HepG2 (cell line): ENCODE data around the gene ORC3. TPM values are rescaled to one million over a fixed set of nuclear protein-coding genes. Genes with fewer than 3 reads are reported as not detected.

Experiments
- ATAC-seq: fragments of 200-7000 bp; cut with Tn5 transposase; 3 replicates; pipeline ENCODE4 v1.9.1; 2020; ENCODE audit warnings: mild to moderate bottlenecking, moderate library complexity
- BruUV-seq: library from RNA; stranded (reverse); fragments of 400-500 nt; replicated peaks from 2 replicates; lab custom pipeline; 2021; lab: Mats Ljungman, UMichigan
- CTCF ChIA-PET: fragments of 300-600 bp; formaldehyde crosslinking; extraction: SDS; loops from one replicate; lab custom pipeline; 2021; ENCODE audit warnings: low total read pairs, inconsistent platforms, low intra/inter-chr PET ratio; lab: Yijun Ruan, JAX
- POLR2A ChIA-PET: fragments of 350-600 bp; sonication (Branson Sonifier 250); formaldehyde crosslinking; loops from one replicate; lab custom pipeline; 2020; ENCODE audit warnings: antibody characterized with exemption, inconsistent platforms; lab: Yijun Ruan, JAX
- DNase-seq: peaks from one replicate; pipeline ENCODE4 v3.0.0-alpha.2; 2015; ENCODE audit warnings: low spot score
- FAIRE-seq: peaks from 3 replicates; lab custom pipeline; 2011; peaks lifted over from hg19 to GRCh38; lab: Jason Lieb, UNC
- H2AFZ ChIP-seq: one replicate; pipeline ENCODE4 v1.6.1; 2011; ENCODE audit warnings: low read length, inconsistent platforms
- H3K27ac ChIP-seq: fragments of 300-600 bp; 3 replicates; pipeline ENCODE4 v1.8.0; 2011; ENCODE audit warnings: mixed run types, mild to moderate bottlenecking, mixed read lengths, low read length, inconsistent platforms; ENCODE audit not compliant: insufficient read depth; ENCODE audit errors: extremely low read length
- H3K27me3 ChIP-seq, 2 experiments: fragments of 200-600 bp in 1 of 2; 2 replicates in 1 of 2; 3 replicates in 1 of 2; pipeline versions ENCODE4 v1.6.0 to v1.8.0; 2011; ENCODE audit warnings: low read length in 2 of 2, mild to moderate bottlenecking in 2 of 2, moderate library complexity in 2 of 2, inconsistent platforms in 1 of 2; ENCODE audit not compliant: insufficient read depth in 2 of 2, control insufficient read depth in 1 of 2
- H3K36me3 ChIP-seq, 2 experiments: fragments of 200-600 bp in 1 of 2; replicated peaks in 1 of 2; 2 replicates in 1 of 2; 3 replicates in 1 of 2; pipeline versions ENCODE4 v1.5.1 to v1.8.0; 2011; ENCODE audit warnings: low read length in 2 of 2, inconsistent platforms in 1 of 2; ENCODE audit not compliant: insufficient read depth in 2 of 2, control insufficient read depth in 1 of 2
- H3K4me1 ChIP-seq: 2 replicates; pipeline ENCODE4 v1.5.1; 2012; ENCODE audit warnings: low read length, inconsistent platforms; ENCODE audit not compliant: insufficient read depth
- H3K4me2 ChIP-seq: 2 replicates; pipeline ENCODE4 v1.6.0; 2011; ENCODE audit warnings: low read depth, low read length, inconsistent platforms
- H3K4me3 ChIP-seq, 3 experiments: fragments of 200-600 bp in 1 of 3; sonication (generic), shearing (Covaris generic) in 1 of 3; replicated peaks in 1 of 3; 2 replicates each; pipeline ENCODE4 v1.5.1; 2011 to 2016; ENCODE audit warnings: low read length in 3 of 3, inconsistent platforms in 2 of 3, low read depth in 2 of 3, mild to moderate bottlenecking in 2 of 3, control low read depth in 1 of 3, mixed read lengths in 1 of 3; ENCODE audit not compliant: insufficient read depth in 1 of 3
- H3K79me2 ChIP-seq: one replicate; pipeline ENCODE4 v1.6.1; 2011; ENCODE audit warnings: low read length, inconsistent platforms; ENCODE audit not compliant: insufficient read depth
- H3K9ac ChIP-seq: 2 replicates; pipeline ENCODE4 v1.6.0; 2011; ENCODE audit warnings: mild to moderate bottlenecking, low read depth, low read length, inconsistent platforms; ENCODE audit not compliant: insufficient read depth
- H3K9me3 ChIP-seq: 2 replicates; pipeline ENCODE4 v1.5.1; 2012; ENCODE audit warnings: mild to moderate bottlenecking, low read length
- H4K20me1 ChIP-seq: 2 replicates; pipeline ENCODE4 v1.6.0; 2011; ENCODE audit warnings: inconsistent platforms, mild to moderate bottlenecking, low read length, moderate library complexity; ENCODE audit not compliant: insufficient read depth
- KDM4B ChIP-seq: sonication (generic); formaldehyde crosslinking; IDR thresholded peaks from 2 replicates; pipeline ENCODE4 v1.4.0; 2020; ENCODE audit warnings: missing genetic modification reagents
- PHB2 ChIP-seq: fragments of 450-650 bp; IDR thresholded peaks from 2 replicates; pipeline ENCODE4 v1.6.1; 2018; ENCODE audit not compliant: partially characterized antibody
- TMF1 ChIP-seq: sonication (generic); formaldehyde crosslinking; IDR thresholded peaks from 2 replicates; pipeline ENCODE4 v1.8.1; 2022; ENCODE audit warnings: low read depth, missing genetic modification reagents
- ZNF24 ChIP-seq: fragments of 450-650 bp; IDR thresholded peaks from 2 replicates; pipeline ENCODE4 v1.6.1; 2017; ENCODE audit warnings: antibody characterized with exemption, mild to moderate bottlenecking
- ZNF460 ChIP-seq: sonication (generic); formaldehyde crosslinking; IDR thresholded peaks from 2 replicates; pipeline ENCODE4 v1.5.1; 2020; ENCODE audit warnings: missing genetic modification reagents, mild to moderate bottlenecking, borderline replicate concordance
- ZNF572 ChIP-seq: sonication (generic); formaldehyde crosslinking; IDR thresholded peaks from 2 replicates; pipeline ENCODE4 v1.5.1; 2020; ENCODE audit warnings: mild to moderate bottlenecking, missing genetic modification reagents
- ZNF737 ChIP-seq: sonication (generic); formaldehyde crosslinking; IDR thresholded peaks from 2 replicates; pipeline ENCODE4 v1.5.0; 2020; ENCODE audit warnings: missing genetic modification reagents, mild to moderate bottlenecking, borderline replicate concordance
- ZNF75D ChIP-seq: sonication (generic); formaldehyde crosslinking; IDR thresholded peaks from 2 replicates; pipeline ENCODE4 v1.8.1; 2023; ENCODE audit warnings: missing genetic modification reagents, mild to moderate bottlenecking, borderline replicate concordance
- ZNF768 ChIP-seq: sonication (generic); formaldehyde crosslinking; IDR thresholded peaks from 2 replicates; pipeline ENCODE4 v1.4.0; 2020; ENCODE audit warnings: missing genetic modification reagents
- WGBS: methylation state at CpG from one replicate; pipeline ENCODE4 v1.1.6; 2017; ENCODE audit warnings: low lambda C conversion rate; 5-methylcytosine and 5-hydroxymethylcytosine counted together
- in situ Hi-C: cut with HindIII; loops from 2 replicates; pipeline ENCODE4 v1.10.0; 2017; ENCODE audit warnings: low pct_unique_long_range_greater_than_20kb; ENCODE audit not compliant: extremely low pct_ligation_motif_present
- intact Hi-C: fragments of 100-400 bp; cut with micrococcal nuclease; formaldehyde crosslinking; loops from one replicate; pipeline ENCODE4 v1.10.0; 2022; ENCODE audit not compliant: unreplicated experiment
- polyA plus RNA-seq, 8 experiments: library from polyadenylated mRNA; depleted of rRNA in 3 of 8; stranded (reverse) in 7 of 8; unstranded in 1 of 8; fragments of >200 nt; fragmentation: Illumina TruSeq in 4 of 8; extraction: Trizol in 4 of 8; gene quantifications; 2 replicates each; pipeline versions ENCODE4 v1.2.1 to v1.2.3, GENCODE V29; 2011 to 2016; ENCODE audit warnings: low read depth in 4 of 8, missing spikeins in 1 of 8, mixed read lengths in 1 of 8; ENCODE audit not compliant: insufficient read depth in 1 of 8
- total RNA-seq, 5 experiments: library from RNA; depleted of rRNA; stranded (reverse); fragments of >200 nt; fragmentation: Illumina TruSeq; extraction: Trizol; gene quantifications; 2 replicates each; pipeline ENCODE4 v1.2.3, GENCODE V29; 2016; ENCODE audit warnings: low read depth in 1 of 5
- TF ChIP-seq, protein P1 (sequence below): IDR thresholded peaks from 2 replicates; pipeline ENCODE4 v1.6.1; 2016; ENCODE audit warnings: missing compliant biosample characterization, missing genetic modification reagents, borderline replicate concordance

ORC3 gene
- total and polyA plus RNA-seq, 2 of the 13 experiments (the other 11 are each of a cell fraction or from before 2014, with no cell fraction given) = 21.8 to 43.5 TPM

DNA sequence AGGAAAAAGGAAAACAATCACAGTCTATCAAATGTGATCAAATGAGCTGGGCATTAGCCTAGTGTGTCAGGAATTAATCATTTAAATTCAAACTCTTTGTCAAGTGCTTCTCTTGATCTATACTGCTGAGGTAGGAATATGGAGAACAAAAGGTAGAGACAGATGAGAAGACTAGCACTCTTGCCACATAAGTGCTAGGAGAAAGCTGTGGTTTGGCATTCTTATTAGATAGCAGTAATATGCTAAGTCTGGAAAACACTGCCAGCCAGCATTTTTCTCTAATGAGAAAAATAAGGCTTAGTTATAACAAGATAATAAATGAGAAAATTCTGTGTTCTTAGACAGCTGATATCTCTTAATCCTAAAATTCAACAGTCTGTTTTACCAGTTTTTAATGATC is 38.9 kb downstream of the ORC3 start:
- Histone ChIP-seq H2AFZ (no peak overlapping the region), H3K4me1 (no peaks in the 10 kb centered on the region), H3K9me3 (no peaks in the 10 kb centered on the region), H3K36me3 (peaks cover 1 to 15% of the 10 kb centered on the region in 2 experiments; a peak in 2 of 5 replicates), H3K4me2 (no peak overlapping the region), H3K27me3 (no peaks in the 10 kb centered on the region), H3K79me2 (no peaks in the 10 kb centered on the region), H3K27ac (no peak overlapping the region), H4K20me1 (no peaks in the 10 kb centered on the region), H3K9ac (no peak overlapping the region), H3K4me3 (no peak overlapping the region)
- ATAC-seq (no peak), DNase-seq (no peak), FAIRE-seq (no peak)
- no TSS peak for BruUV-seq
- no peak for TF ChIP-seq KDM4B (CRISPR knock-in tag)
- TF ChIP-seq ZNF572 (CRISPR knock-in tag) = no peak
- TF ChIP-seq ZNF75D = no peak
- no peak for TF ChIP-seq ZNF24
- TF ChIP-seq ZNF737 (CRISPR knock-in tag) = no peak
- TF ChIP-seq PHB2 = no peak
- no peak for TF ChIP-seq TMF1 (CRISPR knock-in tag)
- no peak for TF ChIP-seq ZNF460 (CRISPR knock-in tag)
- intact Hi-C loops (no loop called here), in situ Hi-C loops (no loop called here)
- CTCF ChIA-PET = no interaction called here
- POLR2A ChIA-PET = no interaction called here

DNA sequence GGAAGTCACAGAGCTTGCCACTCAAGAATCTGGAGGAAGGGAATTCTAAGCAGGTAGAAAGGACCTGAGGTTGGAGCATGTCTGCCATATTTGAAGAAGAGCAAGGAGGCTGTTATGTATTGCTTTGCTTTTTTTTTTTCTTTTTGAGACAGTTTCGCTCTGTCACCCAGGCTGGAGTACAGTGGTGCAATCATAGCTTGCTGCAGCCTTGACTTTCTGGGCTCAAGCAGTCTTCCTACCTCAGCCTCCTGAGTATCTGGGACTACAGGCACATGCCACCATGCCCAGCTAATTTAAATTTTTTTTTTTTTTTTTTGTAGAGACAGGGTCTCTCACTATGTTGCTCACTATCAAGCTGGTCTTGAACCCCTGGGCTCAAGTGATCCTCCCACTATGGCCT is 40.8 kb downstream of the ORC3 start:
- Histone ChIP-seq H3K9me3 (no peaks in the 10 kb centered on the region), H3K4me1 (no peaks in the 10 kb centered on the region), H3K4me3 (no peak overlapping the region), H4K20me1 (no peaks in the 10 kb centered on the region), H2AFZ (no peak overlapping the region), H3K9ac (no peak overlapping the region), H3K27me3 (no peaks in the 10 kb centered on the region), H3K79me2 (no peaks in the 10 kb centered on the region), H3K27ac (no peak overlapping the region), H3K36me3 (peaks cover 1 to 21% of the 10 kb centered on the region in 2 experiments; a peak in 3 of 5 replicates), H3K4me2 (no peak overlapping the region)
- DNase-seq = no peak
- intact Hi-C loops (no loop called here), in situ Hi-C loops (no loop called here)
- TF ChIP-seq, protein P1, sequence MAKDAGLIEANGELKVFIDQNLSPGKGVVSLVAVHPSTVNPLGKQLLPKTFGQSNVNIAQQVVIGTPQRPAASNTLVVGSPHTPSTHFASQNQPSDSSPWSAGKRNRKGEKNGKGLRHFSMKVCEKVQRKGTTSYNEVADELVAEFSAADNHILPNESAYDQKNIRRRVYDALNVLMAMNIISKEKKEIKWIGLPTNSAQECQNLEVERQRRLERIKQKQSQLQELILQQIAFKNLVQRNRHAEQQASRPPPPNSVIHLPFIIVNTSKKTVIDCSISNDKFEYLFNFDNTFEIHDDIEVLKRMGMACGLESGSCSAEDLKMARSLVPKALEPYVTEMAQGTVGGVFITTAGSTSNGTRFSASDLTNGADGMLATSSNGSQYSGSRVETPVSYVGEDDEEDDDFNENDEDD (CRISPR knock-in tag) = no peak
- no peak for TF ChIP-seq ZNF768 (CRISPR knock-in tag)
- CTCF ChIA-PET = no interaction called here
- POLR2A ChIA-PET = no interaction called here
- WGBS = 100% methylated on average over 1 of the region's 1 CpG
- no TSS peak for BruUV-seq
- ATAC-seq = no peak
- no peak for FAIRE-seq
